GM21367 (cell line): Measurements from ENCODE around the gene MYBBP1A.

Source experiments
- ATAC-seq: cut with Tn5 transposase; IDR thresholded peaks from one replicate; pipeline ENCODE4 v1.9.1; 2021; ENCODE audit not compliant: unreplicated experiment

MYBBP1A gene

DNA sequence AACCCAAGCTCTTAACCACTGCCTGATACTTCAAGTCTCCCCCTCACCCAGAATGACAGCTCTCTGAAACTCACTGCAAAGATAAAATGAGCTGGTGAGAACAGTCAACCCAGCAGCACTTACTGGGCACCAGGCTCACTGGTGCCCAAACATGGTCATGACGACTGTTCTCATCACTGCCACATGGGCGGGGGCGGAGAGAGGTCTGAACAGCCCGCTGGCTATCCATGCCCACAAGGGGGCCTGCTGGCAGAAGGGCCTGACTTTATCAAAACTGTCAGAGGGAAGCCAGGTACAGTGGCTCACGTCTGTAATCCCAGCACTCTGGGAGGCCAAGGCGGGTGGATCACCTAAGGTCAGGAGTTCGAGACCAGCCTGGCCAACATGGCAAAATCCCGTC lies 4.0 kb downstream of the MYBBP1A start:
- no peak for ATAC-seq

DNA sequence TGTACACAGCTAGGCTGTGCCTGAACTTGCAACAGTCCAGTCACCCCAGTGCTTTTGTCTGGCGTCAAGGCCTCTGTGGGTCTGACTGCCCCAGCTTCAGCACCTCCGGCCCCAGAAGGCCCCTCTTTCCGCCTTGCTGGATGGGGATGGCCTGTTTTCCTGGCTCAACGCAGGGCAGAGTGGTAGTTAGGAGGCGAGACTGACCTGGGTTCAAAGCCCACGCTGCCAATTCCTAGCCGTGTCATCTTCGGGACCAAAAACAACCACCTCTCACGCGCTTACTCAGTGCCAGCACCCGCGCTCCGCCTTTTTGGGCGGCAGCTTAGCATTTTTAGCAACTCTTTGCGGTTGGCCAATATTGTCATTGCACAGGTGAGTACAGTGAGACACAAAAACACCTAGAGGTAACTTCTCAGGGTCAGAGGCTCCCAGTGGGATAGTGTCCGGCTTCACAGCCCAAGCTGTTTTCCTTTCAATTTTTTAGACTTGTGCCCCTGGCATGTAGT lies 4.6 kb downstream of the MYBBP1A start:
- ATAC-seq: no peak

DNA sequence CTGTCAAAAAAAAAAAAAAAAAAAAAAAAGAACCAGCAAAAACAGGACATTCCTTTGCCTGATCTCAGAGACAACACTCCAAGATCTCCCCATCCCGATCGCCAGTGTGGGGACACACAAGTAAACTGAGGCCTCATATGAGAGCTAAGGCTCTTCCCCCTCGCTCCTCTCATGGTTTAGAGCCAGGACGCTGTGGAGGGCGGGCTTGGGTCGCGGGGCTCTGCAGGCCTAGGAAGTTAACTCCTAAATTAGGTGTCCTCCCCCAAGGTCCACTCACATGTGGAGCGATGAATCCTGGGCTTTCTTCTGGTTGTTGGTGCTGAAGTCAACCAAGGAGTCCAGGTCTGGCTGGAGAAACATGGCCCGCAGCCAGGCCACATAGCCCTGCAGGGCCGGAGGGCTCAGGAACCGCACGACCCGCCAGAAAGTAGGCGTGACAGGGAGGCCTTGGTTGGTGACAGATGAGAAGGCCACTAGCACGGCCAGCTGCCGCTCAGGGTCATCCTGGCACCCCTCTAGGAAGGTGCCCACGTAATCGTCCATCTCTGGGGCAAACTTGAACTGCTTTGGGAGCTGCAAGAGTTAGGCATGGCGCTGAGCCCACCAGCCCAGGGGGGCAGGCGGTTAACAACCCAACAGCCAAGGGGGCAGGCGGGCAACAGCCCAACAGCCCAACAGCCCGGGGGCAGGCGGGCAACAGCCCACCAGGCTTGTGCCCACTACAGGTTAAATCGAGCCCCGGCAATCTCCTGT lies 5.2 kb downstream of the MYBBP1A start:
- ATAC-seq: no peak

DNA sequence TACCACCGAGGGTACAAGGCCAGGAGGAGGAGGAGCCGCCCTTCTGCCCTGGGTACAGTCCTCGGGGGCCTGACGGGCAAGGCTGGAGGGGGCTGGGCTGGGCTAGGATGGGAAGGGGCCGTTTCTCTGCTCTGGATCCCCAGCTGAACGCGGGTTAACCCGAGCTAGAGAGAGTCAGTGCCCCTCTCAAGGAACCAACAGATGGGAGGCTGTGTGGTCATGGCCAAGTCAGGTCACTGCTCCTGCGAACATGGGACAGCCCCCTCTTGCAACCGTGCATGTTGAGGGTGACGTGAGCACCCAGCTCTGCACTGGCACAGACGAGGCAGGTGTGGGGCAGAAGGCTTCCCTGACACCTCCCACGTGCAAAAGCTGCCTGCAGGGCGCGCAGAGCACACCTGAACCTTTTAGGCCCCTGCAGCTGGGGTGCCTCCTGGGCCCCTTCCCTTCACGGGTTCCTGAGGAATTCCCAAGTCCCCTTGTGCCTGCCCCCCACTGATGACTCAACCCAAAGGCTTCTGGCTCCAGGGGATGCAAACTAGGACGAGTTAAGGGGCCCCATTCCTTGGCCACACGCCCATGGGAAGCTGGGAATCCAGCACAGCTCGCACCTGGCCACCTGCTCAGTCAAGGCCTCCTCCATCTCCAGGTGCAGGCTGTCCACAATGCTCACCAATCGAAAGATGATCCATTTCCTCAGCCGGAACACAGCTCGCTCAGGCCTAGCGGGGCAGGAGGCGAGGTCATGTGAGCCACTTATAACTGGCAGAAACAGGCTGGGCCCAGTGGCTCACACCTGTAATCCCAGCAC lies 6.3 kb downstream of the MYBBP1A start:
- ATAC-seq: no peak

DNA sequence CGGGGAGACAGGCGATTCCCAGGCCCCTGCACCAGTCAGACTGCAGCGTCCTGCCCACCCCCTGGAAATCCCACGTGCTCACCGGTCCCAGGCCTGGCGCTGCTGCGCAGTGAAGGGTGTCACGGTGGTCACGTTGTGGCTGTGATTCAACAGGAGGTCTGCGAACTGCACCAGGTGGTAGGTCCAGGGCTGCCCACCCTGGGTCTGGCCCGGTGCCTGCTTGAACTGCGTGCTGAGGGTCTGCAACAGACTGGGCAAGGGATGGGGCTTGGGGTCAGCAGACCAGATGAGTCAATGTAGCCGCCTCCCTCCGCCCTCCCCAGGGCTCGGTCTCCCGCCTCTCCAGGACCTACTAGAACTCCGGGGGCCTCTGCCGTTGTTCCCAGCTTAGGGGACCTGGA lies 7.1 kb downstream of the MYBBP1A start:
- no peak for ATAC-seq

DNA sequence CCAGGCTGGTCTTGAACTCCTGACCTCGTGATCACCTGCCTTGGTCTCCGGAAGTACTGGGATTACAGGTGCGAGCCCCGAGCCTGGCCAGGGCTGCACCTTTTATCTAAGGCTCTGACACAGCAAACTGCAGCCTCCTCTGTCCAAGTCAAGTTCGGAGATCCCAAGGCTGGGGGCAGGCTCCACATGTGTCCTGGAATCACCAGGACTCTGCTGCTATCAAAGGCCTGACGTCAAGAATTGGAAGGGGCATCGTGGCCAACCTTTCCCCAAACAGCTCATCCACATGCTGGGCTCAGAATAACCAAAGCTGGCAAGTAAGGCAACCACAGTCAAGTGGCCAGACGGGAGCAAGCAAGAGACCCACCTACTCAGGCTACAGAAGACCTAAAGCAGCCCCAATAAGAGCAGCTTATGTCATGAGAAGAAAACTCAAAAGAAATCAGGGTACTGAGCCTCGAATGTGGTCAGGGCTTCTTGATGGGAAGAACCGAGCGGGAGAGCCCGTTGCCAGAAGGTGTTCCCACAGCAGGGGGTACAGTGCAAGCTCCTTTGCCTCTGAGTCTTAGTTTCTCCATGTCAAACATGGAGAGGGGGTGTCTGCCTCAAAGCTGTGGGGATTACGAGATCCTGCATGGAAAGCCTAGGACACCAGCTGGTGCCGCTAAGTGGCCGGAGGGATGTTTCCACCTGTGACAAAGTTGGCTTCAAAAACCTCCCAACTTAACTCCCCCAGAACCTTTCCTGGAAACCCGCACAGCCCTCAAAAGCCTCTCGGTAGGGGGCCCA lies 7.9 kb downstream of the MYBBP1A start:
- ATAC-seq: no peak

DNA sequence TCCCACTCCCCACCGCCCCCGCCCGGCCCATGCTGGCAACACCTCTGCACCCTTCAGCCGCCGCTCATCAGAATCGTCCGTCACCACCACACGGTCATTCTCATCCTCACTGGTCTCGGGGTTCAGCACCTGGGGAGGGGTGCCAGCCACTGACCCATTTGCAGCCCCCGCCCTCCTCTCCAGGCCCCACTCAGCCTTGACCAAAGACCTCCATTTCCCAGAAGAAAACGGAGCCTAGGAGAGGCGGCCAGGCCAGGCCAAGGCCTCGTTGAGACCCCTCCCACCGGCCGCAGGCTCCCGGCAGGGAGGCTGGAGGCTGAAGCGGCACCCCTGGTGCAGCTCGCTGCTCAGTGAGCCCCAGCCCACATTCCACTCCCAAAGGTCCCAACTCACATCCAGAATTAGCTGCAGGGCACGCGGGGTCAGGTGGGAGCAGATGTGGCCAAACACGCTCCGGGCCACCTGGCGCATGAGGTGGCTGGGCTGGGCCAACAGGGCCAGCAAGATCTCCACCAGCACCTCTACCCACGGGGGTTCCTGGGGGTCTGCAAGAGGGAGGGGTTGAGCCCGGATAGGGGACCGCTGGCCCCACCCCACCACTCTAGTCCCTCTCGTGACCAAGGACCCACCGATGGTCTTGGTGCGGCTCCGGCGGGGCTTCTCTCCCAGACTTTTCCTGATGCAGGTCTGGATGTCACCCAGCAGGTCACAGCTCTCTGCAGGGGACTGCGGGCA lies 9.8 kb downstream of the MYBBP1A start:
- ATAC-seq: no peak

DNA sequence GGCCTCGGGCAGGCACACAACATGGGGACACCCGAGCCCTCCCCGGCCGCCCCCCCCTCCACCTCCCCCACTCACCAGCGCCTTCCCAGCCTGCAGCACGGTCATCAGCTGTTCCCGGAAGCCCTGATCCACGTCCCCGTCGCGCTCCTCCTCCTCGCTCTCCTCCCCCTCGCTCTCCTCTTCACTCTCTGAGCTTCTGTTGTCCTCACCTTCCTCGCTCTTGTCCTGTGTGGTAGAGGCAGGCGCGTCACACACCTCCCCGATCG lies 10.3 kb downstream of the MYBBP1A start:
- no peak for ATAC-seq

DNA sequence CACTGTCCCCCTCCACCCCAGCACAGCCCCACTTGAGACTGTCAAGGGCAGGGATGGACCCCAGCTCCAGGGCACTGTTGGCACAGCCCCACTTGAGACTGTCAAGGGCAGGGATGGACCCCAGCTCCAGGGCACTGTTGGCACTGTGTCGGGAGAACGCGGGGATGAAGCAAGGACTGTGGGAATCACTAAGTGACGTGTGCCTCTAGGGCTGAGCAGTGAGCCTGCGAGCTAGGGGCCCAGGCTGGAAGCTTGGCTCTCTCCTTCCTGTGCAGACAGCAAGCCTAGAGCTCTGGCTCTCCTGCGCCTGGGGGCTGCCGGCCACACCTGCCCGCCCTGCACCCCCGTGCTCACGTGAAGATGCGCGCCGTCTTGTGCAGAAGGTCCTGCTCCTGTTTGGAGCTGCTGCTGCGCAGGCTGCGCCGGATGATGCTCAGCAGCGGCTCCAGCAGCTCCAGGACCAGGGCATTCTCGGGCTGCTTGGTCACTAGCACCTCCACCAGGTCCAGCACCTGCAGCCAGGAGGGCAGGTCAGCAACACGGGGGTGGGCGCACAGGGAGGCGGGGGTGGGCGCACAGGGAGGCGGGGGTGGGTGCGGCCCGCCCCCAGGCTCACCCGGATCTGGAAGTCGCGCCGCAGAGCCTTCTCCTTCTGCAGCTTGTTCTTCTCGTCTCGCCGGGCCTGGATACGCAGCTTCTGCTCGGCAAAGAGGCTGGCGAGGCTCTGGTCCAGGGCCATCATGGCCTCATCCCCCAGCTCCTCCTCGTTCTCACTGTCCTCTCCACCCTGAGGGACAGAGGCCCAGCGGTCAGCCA lies 10.8 kb downstream of the MYBBP1A start:
- ATAC-seq: no peak

DNA sequence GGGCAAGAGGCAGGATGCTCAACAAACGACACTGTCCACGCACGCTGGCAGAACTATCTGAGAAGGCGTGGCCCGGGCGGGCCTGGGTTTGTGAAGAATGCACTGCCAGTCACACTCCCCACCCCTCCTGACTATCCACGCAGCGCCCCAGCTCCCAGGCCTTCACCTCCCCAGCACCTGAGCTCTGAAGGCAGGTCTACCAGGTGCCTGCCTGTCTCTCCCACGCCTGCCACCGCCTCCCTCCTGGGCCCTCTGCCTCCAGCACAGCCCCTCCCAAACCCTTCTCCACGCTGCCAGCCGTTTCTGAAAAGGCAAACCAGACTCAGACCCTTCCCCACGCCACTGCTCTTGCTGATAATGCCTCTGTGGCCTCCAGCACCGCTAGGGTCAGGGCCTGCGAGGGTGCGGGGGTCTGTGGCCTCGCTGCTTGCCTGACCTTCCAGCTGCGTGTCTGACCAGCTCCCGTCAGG lies 11.6 kb downstream of the MYBBP1A start:
- no peak for ATAC-seq

DNA sequence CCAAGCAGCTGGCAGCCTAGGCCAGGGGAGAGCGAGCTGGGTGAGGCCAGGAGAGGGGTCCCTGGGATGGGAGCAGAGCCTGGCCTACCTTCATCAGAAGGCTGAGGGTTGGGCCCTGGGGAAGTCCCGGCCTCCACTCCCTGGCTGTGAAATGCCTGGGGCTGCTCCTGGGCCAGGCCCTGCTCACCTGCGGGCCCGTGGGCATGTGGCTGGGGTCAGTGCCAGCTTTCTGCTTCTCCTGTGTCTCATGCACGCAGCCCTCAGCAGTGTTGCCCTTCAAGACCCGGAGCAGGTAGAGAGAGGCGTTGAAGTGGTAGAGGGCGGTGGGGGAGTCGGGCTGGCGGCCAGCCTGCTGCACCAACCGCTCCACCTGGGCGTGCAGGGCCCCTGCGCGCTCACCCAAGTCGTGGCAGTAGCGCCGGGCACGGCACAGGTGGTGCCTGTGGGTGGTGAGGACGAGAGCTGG lies 12.4 kb downstream of the MYBBP1A start:
- ATAC-seq: no peak

DNA sequence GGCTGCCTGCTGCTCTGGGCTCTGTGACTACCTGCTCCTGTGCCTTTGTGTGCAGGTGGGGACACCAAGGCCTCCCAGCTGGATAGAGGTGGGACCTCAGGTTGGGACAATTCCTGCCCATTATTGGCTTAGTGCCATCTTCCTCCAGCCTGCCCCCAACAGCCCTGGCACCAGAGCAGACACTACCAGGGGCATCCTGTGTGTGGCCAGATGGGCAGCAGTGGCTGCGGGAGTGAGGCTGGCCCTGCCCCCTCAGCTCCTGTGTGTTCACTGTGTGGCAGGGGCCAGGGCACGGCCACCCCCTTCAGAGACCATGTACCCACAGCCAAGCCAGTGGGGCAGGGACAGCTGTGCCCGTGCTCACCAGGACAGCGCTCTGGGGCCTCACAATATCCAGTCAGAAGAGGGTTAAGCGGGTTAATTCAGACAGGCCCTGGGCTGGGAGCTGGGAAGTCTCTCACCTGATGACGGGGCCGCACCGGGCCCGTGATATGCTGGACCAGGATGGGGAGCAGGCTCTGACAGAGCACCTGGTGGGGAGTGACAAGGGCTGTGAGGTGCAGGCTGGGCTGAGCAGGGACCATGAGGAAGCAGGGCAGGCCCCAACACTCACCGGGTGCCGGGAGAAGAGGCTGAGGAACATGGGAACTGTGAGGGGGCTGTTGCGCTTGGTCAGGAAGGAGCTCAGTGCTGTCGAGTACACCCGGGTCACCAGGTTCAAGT lies 13.0 kb downstream of the MYBBP1A start:
- ATAC-seq: no peak

DNA sequence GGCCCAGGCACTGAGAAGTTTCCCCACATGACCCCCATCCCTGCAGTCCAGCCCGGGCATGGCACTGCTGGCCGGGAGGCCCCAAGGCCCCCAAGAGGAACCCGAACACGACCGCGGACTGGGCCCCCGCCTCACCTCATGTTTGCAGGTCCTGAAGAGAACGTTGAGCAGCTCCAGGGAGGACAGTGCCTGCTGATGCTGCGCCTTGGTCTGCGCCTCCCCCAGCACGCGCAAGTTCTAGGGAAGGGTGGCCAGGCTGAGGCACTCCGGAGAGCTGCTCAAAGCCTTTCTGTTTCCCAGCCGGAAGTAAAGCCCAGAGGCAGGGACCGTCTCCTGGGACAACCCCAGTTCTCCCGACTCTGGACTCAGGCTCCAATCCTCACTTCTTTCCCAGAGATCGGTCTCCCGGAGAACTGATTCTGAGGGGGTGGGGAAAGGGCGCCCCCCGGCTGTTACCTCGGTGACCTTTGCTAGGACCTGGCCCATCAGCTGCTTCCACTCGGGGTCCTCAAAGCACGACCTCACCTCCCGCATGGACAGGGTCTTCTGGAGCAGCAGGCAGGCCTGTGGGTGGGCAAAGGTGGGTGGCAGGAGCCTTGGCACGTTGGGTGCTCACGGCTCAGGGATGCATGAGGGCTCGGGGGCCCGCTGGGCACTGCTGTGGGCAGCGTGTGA lies 13.7 kb downstream of the MYBBP1A start:
- no peak for ATAC-seq

DNA sequence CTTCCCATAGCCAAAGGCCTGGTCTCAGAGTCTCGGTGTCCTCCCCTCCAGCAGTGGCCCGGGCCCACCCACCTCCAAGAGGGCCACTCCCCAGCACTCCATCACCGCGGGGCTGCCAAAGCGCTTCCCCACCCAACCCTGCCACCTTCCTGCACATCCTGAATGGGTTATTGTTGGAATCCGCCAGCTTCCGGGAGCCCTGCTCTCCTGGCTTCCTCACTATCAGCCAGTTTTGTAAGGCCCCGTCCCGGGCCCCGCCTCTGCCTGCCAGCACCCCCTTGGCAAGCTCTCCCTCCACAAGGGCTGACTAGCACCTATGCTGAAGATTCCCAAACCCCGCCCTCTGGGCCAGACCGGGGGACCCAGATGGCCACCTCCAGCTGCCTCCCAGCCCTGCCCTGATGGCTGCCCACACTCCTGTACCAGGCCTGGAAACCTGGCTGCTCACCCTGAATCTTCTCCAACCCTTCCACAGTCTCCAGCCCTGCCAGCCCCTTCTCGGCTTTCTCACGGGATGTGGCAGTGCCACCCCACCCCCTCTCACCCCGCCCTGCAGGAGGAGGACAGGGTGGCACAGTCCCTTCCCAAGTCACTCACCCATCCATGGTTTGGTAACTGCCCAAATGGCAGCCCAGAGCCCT lies 14.4 kb downstream of the MYBBP1A start:
- no peak for ATAC-seq

DNA sequence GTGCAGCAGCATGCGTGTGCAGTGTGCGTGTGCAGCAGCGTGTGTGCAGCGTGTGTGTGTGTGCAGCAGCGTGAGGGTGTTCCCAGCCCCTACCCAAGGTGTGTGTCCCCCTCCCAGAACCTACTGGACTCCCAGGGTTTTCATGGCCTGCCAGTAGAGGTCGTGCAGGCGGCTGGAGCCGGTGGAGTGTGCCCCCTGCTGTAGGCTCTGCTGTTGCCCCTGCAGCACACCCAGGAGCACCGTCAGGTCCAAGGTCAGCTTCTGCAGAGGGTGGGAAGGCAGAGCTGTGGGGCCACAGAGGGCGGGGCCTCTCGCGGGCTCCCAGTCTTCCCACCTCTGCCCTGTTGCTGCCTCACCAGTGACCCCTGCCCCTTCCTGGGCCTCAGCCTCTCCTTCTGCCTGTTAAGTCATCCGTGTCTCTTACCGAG lies 14.9 kb downstream of the MYBBP1A start:
- ATAC-seq: no peak

DNA sequence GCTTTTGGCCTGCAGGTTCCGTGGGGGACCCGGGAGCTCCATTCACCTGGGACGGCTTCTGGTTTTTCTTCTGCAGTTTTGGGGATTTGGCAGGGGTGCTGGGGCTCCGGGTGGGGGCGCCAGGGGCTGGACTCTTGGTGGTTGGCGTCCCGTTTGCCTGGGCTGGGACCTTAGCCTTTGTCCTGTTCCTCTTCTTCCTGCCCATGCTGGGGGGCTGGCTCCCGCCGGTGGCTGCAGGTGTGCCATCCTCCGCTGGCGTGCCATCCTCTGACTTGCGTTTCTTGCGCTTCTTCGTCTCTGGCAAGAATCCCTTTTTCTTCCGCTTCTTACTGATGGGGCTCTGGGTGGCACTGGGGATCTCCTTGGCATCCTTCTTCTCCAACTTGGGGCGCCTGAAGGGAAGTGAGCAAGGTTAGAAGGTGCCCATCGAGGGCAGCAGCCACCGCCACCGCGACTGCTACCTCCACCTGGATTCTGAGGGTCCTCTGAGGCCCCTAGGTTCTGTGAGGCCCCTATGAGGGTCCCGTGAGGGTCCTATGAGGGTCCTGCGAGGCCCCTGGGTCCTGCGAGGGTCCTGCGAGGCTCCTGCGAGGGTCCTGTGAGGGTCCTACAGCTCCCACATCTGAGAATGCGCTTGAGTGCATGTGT lies 15.5 kb downstream of the MYBBP1A start:
- ATAC-seq: no peak

DNA sequence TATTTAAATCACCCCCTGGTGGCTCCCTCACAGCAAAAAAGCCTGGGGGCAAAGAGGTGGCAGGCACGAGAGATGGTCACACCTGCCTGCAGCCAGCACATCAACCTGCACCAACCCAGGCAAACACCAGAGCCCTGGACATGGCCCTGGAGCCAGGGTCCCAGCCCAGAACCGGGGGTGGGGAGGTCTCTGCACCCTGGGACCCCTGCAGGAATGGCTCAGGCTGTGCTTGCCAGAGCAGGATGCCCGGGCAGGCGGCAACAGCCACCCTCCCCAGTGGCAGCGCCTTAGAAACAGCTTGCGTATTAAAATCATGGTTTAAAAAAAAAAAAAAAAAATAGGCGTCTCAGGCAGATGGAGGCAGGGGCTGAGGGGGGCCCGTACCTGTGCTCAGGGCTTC lies 16.2 kb downstream of the MYBBP1A start:
- ATAC-seq: no peak
